HG03159 (cell line): ENCODE results near the gene LCE4A.
"Not testable (repeated sequence)": the region's sequence is repeated elsewhere in the genome, so short reads cannot be mapped to it uniquely, and the experiment has no call there.

Experiments used
- ATAC-seq: cut with Tn5 transposase; IDR thresholded peaks from one replicate; pipeline ENCODE4 v1.9.1; 2021; ENCODE audit warnings: mild to moderate bottlenecking, moderate library complexity; ENCODE audit not compliant: unreplicated experiment

Gene LCE4A, protein sequence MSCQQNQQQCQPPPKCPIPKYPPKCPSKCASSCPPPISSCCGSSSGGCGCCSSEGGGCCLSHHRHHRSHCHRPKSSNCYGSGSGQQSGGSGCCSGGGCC

DNA sequence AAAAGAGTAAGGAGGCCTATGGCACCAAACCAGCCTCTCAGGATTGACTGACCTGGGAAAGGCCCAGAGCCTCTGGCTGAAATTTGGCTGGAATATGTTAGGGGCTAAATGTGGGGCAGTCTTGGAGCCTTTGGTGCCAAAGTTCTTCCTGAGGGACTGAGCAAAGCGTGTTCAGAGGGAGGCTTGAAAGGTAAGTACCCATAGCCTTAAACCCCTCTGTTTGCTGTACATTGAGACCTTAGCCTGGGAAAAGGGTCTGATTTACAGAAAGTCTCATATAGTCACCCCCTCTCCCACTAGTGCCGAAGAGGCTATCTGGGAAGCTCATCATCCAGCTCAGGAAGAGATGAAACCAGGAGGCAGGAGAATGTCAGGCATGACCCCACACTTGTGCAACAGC is at the start of gene LCE4A:
Gene LCE4A (plus strand): TSS at position 301 of the 400 bp plus-strand sequence. CDS start 916 bp downstream, outside the sequence.
- no peak for ATAC-seq

DNA sequence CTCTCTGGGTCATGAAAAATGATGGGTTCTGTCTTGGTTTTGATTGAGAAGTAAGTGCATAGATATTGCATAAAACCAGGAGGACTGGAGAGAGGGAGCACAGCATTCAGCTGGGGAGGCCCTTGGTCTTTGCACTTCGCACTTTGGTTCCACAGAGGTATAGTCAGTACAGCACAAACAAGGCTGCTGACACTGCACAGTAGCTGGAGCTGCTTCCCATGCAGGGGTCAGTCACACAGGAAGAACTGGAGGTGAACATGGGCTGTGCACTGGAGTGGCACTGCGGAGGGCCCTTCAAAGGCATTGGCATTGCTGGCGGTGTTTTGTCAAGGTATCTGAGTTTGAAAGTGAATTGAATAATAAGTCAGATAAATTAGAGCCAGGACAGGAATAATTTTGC is 49.3 kb upstream of the LCE4A start:
- ATAC-seq: no peak

DNA sequence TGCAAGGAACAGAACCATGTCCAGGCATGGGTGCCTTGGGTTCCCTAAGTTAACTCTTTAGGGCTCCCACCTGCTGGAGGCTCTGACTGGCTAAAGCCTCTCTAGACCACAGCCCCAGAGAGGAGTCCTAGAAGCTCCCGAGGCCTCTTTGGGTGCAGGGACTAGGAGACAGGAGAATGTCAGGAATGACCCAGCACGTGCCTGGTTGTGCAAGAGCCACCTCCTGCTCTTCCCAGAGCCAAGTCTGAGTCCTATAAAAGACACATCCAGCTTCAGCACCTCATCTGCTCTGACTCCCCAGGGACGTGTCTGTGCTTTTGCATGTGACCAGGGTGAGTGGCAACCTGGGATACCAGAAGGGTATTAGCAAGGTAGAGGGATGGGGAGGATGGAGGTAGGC is 44.9 kb upstream of the LCE4A start, which contains the start of gene LCE2D:
Gene LCE2D (plus strand): TSS at position 283 of the 400 bp plus-strand sequence. CDS start 726 bp downstream, outside the sequence.
- ATAC-seq: no peak

DNA sequence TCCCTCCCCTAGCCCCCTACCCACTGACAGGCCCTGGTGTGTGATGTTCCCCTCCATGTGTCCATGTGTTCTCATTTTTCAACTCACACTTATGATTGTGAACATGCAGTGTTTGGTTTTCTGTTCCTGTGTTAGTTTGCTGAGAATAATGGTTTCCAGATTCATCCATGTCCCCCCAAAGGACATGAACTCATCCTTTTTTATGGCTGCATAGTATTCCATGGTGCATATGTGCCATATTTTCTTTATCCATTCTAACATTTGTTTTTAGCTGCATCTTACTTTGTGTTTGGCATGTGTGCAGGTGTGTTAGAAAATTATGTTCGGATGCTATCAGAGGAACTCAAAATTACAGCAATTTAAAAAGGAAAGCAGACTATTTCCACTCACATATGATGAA is 41.8 kb upstream of the LCE4A start:
- not testable (repeated sequence) for ATAC-seq

DNA sequence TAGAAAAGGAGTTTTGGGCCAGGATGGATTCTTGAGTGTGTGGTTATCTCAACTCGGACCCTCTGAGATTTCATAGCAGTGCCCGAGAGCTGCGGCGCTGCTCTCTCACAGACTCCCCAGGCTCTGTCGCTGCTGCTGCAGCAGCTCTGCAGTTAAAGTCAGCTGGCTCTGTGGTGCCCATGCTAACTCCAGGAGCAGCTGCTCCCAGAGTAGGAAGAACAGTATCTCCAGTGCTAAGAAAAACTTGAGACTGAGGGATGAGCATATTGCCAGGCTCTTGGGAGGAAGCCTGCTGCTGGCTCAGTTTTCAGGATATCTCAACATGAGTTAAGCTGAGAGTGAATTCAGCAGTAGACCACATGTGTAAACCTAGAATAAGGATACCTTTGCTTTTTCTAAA is 40.3 kb upstream of the LCE4A start:
- ATAC-seq: no peak

DNA sequence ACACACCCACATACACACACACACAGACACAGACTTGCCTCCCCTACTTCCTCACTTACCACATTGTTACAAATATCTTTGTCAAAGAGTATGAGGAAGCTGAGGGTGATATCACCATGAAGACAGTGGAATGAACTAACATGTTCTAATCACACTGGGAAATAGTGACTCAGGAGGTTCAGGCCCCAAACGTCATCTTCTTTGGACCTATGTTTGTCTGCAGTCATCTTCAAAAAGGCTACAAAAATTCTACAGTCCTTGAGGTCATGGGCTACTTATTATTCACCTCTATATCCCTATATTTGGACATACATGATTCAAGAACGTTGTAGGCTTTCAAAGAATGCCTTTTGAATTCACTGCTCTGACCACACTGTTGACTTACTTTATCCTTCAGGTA is 34.9 kb upstream of the LCE4A start:
- ATAC-seq: no peak

DNA sequence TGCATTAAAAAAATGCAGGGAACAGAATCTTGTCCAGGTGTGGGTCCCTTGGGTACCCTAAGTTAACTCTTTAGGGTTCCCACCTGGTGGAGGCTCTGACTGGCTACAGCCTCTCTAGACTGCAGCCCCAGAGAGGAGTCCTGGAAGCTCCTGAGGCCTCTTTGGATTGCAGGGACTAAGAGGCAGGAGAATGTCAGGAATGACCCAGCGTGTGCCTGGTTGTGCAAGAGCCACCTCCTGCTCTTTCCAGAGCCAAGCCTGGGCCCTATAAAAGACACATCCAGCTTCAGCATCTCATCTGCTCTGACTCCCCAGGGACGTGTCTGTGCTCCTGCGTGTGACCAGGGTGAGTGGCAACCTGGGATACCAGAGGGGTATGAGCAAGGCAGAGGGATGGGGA is 33.0 kb upstream of the LCE4A start, which contains the start of gene LCE2C:
Gene LCE2C (plus strand): TSS at position 297 of the 400 bp plus-strand sequence. CDS start 737 bp downstream, outside the sequence.
- not testable (repeated sequence) for ATAC-seq

DNA sequence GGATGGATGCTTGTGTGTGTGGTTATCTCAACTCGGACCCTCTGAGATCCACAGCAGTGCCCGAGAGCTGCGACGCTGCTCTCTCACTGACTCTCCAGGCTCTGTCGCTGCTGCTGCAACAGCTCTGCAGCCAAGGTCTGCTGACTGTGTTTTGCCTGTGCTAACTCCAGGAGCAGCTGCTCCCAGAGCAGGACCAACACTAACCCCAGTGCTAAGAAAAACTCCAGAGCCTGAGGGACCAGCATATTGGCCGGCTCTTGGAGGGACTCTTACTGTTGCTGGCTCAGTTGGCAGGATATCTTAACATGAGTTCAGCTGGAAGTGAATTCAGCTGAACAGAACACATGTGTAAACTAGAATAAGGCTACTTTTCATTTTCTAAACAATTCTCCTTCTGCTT is 28.5 kb upstream of the LCE4A start:
- ATAC-seq: no peak

DNA sequence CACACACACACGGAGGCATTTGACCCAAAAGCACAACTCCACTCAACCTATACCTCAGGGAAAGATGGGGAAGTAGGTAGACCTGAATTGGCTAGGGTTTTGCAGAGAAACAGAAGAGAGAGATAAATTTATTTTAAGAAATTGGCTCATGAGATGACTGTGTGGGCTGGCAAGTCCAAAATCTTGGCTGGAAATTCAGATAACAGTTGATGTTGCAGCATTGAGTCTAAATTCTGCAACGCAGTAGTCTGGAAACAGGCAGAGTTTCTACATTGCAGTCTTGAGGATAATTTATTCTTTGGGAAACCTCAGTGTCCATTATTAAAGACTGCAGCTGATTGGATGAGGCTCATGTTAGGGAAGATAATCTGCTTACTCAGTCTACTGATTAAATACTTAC is 26.3 kb upstream of the LCE4A start:
- ATAC-seq: no peak

DNA sequence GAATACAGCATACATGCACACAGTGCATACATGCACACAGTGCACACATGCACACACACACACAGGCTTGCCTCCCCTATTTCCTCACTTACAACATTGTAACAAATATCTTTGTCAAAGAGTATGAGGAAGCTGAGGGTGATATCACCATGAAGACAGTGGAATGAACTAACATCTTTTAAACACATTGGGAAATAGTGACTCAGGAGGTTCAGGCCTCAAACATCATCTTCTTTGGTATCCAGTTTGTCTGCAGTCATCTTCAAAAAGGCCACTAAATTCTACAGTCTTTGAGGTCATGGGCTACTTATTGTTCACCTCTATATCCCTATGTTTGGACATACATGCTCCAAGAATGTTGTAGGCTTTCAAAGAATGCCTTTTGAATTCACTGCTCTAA is 24.1 kb upstream of the LCE4A start:
- no peak for ATAC-seq

DNA sequence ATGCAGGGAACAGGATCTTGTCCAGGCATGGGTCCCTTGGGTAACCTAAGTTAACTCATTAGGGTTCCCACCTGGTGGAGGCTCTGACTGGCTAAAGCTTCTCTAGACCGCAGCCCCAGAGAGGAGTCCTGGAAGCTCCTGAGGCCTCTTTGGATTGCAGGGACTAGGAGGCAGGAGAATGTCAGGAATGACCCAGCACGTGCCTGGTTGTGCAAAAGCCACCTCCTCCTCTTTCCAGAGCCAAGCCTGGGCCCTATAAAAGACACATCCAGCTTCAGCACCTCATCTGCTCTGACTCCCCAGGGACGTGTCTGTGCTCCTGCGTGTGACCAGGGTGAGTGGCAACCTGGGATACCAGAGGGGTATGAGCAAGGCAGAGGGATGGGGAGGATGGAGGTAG is 22.1 kb upstream of the LCE4A start, which contains the start of gene LCE2B:
Gene LCE2B (plus strand): TSS at position 301 of the 400 bp plus-strand sequence. CDS start 721 bp downstream, outside the sequence.
- ATAC-seq: not testable (repeated sequence)

DNA sequence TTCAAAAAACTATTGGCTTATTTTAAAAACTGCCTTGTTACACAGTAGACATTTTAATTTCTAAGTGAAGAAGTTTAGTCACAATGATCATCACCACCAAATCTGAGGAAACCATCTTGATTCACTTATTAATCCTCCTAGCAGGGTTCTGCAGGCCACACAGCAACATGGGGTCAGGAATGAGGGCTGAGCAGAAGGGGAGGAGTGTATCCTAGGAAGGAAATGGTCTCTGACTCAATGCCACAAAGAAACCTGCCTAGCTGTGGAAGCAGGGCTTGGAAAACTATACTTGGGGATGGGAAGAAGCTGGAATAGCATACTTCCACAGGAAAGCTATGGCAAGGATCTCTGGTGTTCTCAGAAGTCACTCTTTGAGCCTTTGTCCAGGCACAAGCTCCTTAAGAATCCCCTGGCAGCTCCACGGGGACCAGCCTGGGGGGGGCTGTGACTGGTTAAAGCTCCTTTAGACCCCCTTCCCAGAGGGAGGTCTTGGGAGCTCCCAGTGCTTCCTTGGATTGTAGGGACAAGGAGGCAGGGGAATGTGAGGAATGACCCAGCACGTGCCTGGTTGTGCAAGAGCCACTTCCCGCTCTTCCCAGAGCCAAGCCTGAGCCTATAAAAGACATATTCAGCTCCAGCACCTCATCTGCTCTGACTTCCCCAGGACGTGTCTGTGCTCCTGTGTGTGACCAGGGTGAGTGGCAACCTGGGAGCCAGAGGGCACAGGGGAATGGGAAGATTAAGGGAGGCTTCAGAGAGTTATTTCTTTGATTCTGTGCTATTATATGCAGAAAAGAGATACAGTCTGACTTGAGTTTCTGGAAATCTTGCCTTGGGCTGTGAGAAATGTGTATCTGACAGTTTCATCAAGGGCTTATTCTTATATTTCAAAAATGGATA is 10.0 kb upstream of the LCE4A start, which contains the start of gene LCE2A:
Gene LCE2A (plus strand): TSS at position 645 of the 900 bp plus-strand sequence. CDS start 557 bp downstream, outside the sequence.
- ATAC-seq: no peak

DNA sequence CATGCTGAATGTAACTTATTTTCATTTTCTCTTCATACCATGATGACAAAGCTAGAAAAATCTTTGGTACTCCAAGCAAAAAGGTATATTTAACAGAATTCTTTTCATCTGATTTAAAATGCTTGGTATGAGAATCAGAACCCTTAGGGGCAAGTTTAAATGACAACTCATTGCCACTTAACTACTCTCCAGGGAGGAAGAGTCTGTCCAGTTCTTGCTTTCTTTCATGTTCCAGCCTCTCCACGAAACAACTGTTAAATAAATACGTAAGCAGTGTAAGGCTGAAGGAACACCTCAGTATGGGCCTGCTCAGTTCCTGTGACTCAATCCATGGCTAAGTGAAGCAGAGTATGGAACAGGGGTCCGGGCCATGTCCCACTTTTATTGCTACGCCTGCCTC is 8.2 kb upstream of the LCE4A start:
- ATAC-seq: no peak

DNA sequence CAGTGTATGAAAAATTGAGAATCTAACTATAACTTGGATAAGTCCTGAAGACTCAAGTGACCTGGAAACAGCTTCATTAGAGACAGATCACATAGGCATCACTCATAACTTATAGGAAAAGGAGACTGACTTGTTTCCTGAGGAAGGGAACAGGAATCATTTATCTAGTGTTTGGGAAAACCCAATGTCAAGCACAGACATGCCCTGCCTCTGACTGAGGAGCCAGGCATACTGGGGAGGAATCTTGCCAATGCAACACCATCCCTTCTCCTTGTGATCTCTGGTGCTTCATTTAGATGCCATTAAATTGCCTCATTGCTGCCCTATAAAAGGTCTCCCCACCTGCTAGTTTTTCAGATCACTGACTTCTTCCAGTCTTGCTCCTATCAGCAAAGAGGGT is 10.3 kb downstream of the LCE4A start:
- ATAC-seq: no peak

DNA sequence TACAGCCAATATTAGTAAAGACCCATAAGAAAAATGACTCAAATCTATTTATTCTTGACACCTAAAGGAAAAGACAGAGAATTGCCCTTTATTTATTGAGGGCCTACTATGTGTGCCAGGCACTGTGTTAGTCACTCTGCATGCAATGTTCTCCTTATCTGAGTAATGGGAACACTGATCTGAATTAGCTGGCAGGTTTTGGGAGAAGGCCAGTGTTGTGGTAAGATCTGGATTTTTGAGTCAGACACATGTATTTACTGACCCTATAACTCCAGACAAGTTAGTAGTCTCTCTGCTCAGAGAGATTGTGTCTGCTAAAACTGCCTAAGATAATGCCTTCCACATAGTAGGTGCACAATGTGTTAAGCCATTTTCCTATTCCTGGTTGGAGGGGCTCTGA is 17.3 kb downstream of the LCE4A start:
- no peak for ATAC-seq

DNA sequence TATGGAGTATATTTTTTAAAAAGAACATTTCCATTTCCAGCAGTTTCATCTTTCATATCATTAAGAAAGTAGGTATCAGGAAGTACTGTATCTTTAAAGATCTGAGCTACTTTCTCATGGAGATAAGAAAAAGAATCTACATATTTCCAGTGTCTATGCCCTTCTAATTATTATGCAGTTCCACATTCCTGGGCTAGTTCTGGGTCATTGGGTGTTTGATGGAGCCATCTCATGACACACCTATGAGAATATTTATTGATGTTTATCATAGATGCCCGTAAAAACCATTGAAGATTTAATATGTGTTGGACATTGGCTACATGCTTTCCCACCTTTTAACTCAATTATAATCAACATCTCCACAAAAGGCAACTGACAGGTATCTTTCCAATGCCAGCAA is 21.0 kb downstream of the LCE4A start:
- ATAC-seq: no peak

DNA sequence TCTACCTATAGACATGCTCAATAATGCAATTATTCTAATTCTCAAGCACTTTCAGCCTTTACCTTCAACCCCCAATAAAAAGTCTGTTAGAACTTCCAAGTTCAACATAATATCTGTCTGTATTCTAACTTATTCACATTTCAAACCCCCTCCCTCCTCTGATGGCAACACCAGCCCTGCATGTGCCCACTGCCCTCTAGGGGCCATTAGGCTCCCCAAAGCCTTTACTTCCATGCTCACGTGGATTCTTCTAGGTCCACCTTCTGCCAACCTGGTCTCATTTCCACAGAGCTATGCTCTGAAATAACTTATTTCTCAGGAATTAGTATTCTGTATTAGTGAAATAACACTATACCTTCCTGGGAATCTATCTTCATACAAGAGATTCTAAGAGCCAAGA is 27.7 kb downstream of the LCE4A start:
- ATAC-seq: no peak

DNA sequence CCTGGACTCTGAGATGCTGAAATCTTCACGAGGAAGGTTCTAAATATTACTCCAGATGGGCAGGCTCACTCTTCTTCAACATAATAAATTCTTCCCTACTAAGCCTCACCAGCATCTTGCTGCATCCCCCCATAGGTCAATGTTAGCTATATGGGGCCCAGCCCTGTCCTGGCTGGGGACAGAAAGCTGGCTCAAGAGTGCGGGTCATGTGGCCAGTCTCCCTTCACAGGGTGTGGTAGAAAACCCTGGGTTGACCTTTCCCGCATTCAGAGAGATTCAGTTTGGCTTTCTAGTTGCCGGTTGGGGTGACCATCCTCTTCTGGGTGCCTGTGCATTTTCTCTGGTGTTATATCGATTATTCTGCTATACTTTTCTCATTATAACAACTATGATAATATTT is 30.0 kb downstream of the LCE4A start:
- no peak for ATAC-seq

DNA sequence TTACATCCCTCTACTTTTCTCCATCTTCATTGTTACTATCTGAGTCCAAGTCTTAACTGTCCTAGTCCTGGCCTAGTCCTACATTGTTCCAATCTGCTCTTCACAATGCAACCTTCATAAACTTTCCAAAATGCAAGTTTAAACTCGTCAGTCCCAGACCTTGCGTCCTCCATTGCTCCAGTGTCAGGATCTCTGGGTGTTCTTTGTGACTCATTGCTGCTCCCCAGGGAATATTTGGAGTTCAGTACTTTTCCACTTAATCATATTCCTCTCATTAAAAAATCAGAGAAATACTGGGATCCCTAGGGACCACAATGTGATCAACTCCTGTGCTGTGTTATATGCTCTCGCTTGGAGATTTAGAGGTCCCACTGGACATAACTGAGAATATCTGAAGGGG is 31.9 kb downstream of the LCE4A start:
- no peak for ATAC-seq

DNA sequence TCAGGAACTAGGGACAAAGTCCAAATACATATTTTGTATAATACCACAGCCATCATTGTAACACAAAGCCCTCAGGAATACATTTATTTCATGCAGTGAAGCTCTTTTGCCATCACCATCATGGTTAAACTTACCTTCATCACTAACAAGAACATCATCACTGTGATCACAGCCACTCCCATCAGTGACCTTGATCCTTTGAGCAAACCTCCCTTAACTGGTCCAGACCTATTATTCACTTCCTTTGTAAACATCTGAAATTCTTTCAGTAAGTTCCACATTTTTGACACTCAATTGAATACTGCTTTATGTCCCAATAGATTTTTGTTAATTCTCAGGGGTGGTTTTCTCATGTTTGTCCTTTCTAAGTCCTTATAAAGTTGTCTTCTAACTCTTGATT is 33.7 kb downstream of the LCE4A start:
- no peak for ATAC-seq

DNA sequence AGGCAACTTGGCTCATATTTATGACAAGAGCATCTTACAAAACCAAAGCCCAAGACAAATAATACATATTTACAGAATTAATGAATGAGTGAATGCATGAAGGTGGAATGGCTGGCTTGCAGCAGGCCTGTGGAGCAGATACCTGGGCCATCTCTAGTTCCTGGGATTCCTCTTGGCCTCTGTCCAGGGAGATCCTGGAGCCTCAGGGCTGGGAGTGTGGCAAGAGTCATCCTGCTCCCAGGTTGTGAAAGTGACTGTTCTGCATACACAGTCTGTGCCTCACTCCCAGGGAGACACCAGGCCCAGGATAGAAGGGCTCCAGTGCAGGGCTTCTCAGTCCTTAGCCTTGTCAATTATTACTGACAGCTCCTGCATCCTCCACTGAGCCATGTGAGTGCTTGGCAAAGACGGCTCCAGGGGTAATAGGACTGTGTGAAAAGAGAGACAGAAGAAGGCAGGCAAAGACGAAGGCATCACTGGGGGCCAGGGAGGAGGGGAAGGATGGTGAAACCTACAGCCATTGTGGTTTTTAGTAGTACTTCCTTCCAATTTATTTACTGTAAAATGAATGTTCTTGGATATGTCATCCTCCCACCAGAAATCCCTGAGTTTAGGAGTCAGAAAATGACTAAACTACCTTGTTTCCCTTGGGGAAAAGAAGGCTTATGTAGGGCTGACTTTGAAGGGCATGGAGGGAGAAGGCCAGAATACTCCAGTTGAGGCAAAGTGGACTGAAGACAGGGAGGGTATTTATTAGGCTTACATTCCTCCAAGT is 35.6 kb downstream of the LCE4A start:
- ATAC-seq: no peak
